ENCODE data around the gene ZNF860.

DNA sequence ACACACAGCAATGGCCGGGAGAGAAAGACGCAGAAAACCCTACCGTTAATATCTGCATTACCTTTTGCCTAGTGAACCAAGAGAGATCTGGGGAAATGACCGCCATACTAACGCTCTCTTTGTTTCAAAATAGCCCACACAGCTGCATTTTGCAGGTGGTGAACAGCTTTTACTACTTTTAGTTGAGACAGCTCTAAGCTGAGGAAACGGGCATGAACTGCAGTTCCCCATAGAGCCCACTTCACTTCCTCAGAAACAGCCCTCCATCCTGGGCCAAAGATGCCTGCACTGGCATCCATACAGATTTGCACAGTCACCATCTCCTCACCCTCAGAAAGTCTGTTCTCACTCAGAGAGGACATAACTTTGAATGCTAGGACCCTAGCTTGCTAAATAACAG lies 45.0 kb downstream of the ZNF860 start:
- TF ChIP-seq, protein P1, sequence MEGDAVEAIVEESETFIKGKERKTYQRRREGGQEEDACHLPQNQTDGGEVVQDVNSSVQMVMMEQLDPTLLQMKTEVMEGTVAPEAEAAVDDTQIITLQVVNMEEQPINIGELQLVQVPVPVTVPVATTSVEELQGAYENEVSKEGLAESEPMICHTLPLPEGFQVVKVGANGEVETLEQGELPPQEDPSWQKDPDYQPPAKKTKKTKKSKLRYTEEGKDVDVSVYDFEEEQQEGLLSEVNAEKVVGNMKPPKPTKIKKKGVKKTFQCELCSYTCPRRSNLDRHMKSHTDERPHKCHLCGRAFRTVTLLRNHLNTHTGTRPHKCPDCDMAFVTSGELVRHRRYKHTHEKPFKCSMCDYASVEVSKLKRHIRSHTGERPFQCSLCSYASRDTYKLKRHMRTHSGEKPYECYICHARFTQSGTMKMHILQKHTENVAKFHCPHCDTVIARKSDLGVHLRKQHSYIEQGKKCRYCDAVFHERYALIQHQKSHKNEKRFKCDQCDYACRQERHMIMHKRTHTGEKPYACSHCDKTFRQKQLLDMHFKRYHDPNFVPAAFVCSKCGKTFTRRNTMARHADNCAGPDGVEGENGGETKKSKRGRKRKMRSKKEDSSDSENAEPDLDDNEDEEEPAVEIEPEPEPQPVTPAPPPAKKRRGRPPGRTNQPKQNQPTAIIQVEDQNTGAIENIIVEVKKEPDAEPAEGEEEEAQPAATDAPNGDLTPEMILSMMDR (IDR thresholded peaks at IDR 0.05) = no peak
- no peak for TF ChIP-seq POLR2A (IDR thresholded peaks at IDR 0.05)
